Endodermal cell (in vitro differentiated cells): ENCODE measurements around the gene KRTAP10-3. TPM values are rescaled to one million over a fixed set of nuclear protein-coding genes. Genes with fewer than 3 reads are reported as not detected.
"Not testable (repeated sequence)": the region's sequence is repeated elsewhere in the genome, so short reads cannot be mapped to it uniquely, and the experiment has no call there.

Experiments used
- DNase-seq: peaks from one replicate; pipeline ENCODE4 v3.0.0-alpha.2; 2017
- H3K27ac ChIP-seq: 2 replicates; pipeline ENCODE4 v1.5.1; 2013; ENCODE audit warnings: mild to moderate bottlenecking, low read depth, low read length, moderate library complexity
- H3K27me3 ChIP-seq: 2 replicates; pipeline ENCODE4 v1.6.1; 2013; ENCODE audit warnings: mild to moderate bottlenecking, low read length, moderate library complexity; ENCODE audit not compliant: insufficient read depth, control insufficient read depth, poor library complexity, severe bottlenecking
- H3K36me3 ChIP-seq: 2 replicates; pipeline ENCODE4 v1.7.0; 2013; ENCODE audit warnings: mild to moderate bottlenecking, low read length, moderate library complexity; ENCODE audit not compliant: control insufficient read depth, insufficient read depth
- H3K4me1 ChIP-seq: one replicate; pipeline ENCODE4 v1.7.0; 2013; ENCODE audit warnings: low read length; ENCODE audit not compliant: control insufficient read depth, insufficient read depth
- H3K4me3 ChIP-seq: 2 replicates; pipeline ENCODE4 v1.5.1; 2013; ENCODE audit warnings: mild to moderate bottlenecking, low read length, moderate library complexity
- H3K9ac ChIP-seq: 2 replicates; pipeline ENCODE4 v1.6.1; 2013; ENCODE audit warnings: mild to moderate bottlenecking, low read length, moderate library complexity; ENCODE audit not compliant: poor library complexity, severe bottlenecking; ENCODE audit errors: extremely low read depth
- H3K9me3 ChIP-seq: 2 replicates; pipeline ENCODE4 v1.6.1; 2013; ENCODE audit warnings: mild to moderate bottlenecking, low read length, moderate library complexity; ENCODE audit not compliant: control insufficient read depth
- H3K27ac Mint-ChIP-seq: 2 replicates; pipeline ENCODE4 v1.8.0; 2020; ENCODE audit warnings: mixed read lengths
- H3K27me3 Mint-ChIP-seq: 2 replicates; pipeline ENCODE4 v1.8.0; 2021; ENCODE audit warnings: mild to moderate bottlenecking, mixed read lengths; ENCODE audit not compliant: insufficient read depth
- H3K36me3 Mint-ChIP-seq: 2 replicates; pipeline ENCODE4 v1.8.0; 2020; ENCODE audit warnings: low read depth, mixed read lengths
- H3K4me1 Mint-ChIP-seq: 2 replicates; pipeline ENCODE4 v1.8.0; 2020; ENCODE audit warnings: mixed read lengths
- H3K4me3 Mint-ChIP-seq: 2 replicates; pipeline ENCODE4 v1.8.0; 2020; ENCODE audit warnings: mild to moderate bottlenecking, moderate library complexity, mixed read lengths
- H3K9me3 Mint-ChIP-seq: 2 replicates; pipeline ENCODE4 v1.8.0; 2020; ENCODE audit warnings: mild to moderate bottlenecking, mixed read lengths
- WGBS, 2 experiments: methylation state at CpG; one replicate each; pipeline versions ENCODE4 v1.1.5 to v1.1.7; 2013; ENCODE audit warnings: missing lambda C conversion rate in 2 of 2, mixed read lengths in 1 of 2; ENCODE audit not compliant: insufficient coverage in 1 of 2, insufficient read length in 1 of 2; 5-methylcytosine and 5-hydroxymethylcytosine counted together
- total RNA-seq, 2 donors: library from RNA; stranded (reverse); fragmentation: NEBNext Ultra II Directional in 1 of 2; extraction: Animal tissue kit (Norgen Biotek cat#: 25700) in 1 of 2; gene quantifications; 2 replicates in 1 of 2; 3 replicates in 1 of 2; pipeline ENCODE4 v1.2.1, GENCODE V29; 2021
- TF ChIP-seq, protein P1 (sequence below): fragments of 200-600 bp; sonication (generic); conservative IDR thresholded peaks from 2 replicates; pipeline ENCODE4 v1.5.0; 2021; ENCODE audit warnings: antibody characterized with exemption, mild to moderate bottlenecking

The KRTAP10-3 gene
- total RNA-seq, 2 donors from 2014 or later: not detected

DNA sequence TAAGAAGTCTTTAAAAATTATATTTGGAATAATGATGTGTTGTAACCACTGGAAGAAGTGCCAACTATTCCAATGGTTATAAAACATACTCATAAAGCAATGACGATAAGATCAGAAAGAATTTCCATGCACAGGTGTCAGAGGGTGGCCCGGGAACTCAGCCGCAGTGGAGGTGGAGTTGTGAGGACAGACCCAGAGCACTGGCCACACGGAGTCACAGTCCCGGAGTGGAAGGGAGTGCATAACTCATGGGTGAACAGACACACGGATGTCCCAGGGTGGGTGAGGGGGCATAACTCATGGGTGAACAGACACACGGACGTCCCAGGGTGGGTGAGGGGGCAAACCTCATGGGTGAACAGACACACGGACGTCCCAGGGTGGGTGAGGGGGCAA, 17.4 kb upstream of the KRTAP10-3 start:
- Histone ChIP-seq H3K27ac (no peak overlapping the region), H3K27me3 (no peaks in the 10 kb centered on the region), H3K4me1 (no peaks in the 10 kb centered on the region), H3K4me3 (no peak overlapping the region), H3K36me3 (no peaks in the 10 kb centered on the region), H3K9ac (no peak overlapping the region), H3K9me3 (peaks cover 19% of the 10 kb centered on the region)
- peaks cover 2% of the 10 kb centered on the region for H3K4me1 Mint-ChIP-seq
- H3K36me3 Mint-ChIP-seq: peaks cover 3% of the 10 kb centered on the region
- DNase-seq: no peak
- H3K27ac Mint-ChIP-seq: no peak overlapping the region
- H3K9me3 Mint-ChIP-seq: peaks cover 37% of the 10 kb centered on the region
- 90 to 94% methylated on average over 5 to 7 of the region's 10 CpGs for WGBS, 2 experiments
- no peak overlapping the region for H3K4me3 Mint-ChIP-seq
- H3K27me3 Mint-ChIP-seq: peaks cover 6% of the 10 kb centered on the region
- TF ChIP-seq, protein P1, sequence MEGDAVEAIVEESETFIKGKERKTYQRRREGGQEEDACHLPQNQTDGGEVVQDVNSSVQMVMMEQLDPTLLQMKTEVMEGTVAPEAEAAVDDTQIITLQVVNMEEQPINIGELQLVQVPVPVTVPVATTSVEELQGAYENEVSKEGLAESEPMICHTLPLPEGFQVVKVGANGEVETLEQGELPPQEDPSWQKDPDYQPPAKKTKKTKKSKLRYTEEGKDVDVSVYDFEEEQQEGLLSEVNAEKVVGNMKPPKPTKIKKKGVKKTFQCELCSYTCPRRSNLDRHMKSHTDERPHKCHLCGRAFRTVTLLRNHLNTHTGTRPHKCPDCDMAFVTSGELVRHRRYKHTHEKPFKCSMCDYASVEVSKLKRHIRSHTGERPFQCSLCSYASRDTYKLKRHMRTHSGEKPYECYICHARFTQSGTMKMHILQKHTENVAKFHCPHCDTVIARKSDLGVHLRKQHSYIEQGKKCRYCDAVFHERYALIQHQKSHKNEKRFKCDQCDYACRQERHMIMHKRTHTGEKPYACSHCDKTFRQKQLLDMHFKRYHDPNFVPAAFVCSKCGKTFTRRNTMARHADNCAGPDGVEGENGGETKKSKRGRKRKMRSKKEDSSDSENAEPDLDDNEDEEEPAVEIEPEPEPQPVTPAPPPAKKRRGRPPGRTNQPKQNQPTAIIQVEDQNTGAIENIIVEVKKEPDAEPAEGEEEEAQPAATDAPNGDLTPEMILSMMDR: no peak

DNA sequence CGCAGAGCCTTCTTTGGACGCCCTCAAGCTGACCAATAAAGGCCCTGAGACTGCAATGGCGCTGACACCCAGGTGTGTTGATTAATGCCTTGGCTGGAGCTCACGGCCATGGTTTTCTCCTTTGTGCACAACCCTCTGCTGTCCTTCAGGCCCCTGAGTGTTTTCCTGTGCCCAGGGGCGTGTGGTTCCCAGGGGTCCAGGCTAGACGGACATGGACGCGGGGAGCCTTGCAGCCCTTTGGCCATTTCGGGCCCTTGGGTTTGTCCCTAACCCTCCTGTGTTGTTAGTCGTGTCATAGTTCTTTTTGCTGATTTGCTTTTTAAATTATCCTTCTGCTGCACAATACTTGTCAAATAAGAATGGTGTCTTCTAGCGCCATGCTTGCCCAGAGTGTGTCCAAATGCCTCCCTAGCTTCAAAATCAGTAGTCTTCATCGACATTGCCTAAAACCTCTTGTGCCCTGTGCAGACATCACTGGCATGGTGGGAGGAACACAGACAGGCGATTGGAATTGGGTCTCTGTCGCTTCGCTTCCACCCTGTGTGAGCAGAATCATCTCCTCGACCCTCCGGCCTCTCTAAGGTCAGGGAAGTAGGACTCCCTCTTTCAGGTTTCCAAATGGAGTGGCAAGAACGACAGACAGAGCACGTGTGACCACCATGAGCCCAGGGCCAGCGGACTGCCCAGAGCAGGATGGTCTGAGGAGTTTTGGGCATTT, 16.9 kb upstream of the KRTAP10-3 start:
- no peak overlapping the region for H3K27ac Mint-ChIP-seq

DNA sequence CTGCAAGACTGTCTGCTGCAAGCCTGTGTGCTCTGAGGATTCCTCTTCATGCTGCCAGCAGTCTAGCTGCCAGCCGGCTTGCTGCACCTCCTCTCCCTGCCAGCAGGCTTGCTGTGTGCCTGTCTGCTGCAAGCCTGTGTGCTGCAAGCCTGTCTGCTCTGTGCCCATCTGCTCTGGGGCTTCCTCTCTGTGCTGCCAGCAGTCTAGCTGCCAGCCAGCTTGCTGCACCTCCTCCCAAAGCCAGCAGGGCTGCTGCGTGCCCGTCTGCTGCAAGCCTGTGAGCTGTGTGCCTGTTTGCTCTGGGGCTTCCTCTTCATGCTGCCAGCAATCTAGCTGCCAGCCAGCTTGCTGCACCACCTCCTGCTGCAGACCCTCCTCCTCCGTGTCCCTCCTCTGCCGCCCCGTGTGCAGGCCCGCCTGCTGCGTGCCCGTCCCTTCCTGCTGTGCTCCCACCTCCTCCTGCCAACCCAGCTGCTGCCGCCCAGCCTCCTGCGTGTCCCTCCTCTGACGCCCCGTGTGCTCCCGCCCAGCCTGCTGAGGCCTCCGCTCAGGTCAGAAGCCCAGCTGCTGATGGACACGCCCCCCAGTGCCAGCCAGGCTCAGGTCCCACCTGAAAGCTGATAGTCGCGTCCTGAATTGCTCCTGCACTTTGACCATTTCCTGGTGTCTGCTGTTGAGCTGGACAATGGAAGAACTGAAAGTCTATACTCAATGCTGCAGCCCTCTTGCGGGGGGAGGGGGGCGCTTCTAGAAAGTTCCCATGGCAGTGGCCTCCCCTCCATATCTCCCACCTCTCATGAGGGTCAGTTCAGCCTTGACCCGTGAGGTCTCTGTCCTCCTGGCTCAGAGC, 16.1 kb upstream of the KRTAP10-3 start:
- no peak overlapping the region for H3K27ac Mint-ChIP-seq
- H3K36me3 ChIP-seq: no peaks in the 10 kb centered on the region
- peaks cover 2% of the 10 kb centered on the region for H3K27me3 Mint-ChIP-seq

More for the DNA sequence above, 16.9 kb upstream of the KRTAP10-3 start:
- peaks cover 2% of the 10 kb centered on the region for H3K4me1 Mint-ChIP-seq
- Histone ChIP-seq H3K4me3 (no peak overlapping the region), H3K36me3 (no peaks in the 10 kb centered on the region), H3K27me3 (no peaks in the 10 kb centered on the region), H3K4me1 (no peaks in the 10 kb centered on the region), H3K9ac (no peak overlapping the region), H3K27ac (no peak overlapping the region), H3K9me3 (peaks cover 24% of the 10 kb centered on the region)
- peaks cover 4% of the 10 kb centered on the region for H3K27me3 Mint-ChIP-seq
- 92 to 95% methylated on average over 13 to 20 of the region's 20 CpGs for WGBS, 2 experiments
- TF ChIP-seq, protein P1: no peak
- no peak for DNase-seq
- peaks cover 42% of the 10 kb centered on the region for H3K9me3 Mint-ChIP-seq
- no peak overlapping the region for H3K4me3 Mint-ChIP-seq
- peaks cover 3% of the 10 kb centered on the region for H3K36me3 Mint-ChIP-seq

DNA sequence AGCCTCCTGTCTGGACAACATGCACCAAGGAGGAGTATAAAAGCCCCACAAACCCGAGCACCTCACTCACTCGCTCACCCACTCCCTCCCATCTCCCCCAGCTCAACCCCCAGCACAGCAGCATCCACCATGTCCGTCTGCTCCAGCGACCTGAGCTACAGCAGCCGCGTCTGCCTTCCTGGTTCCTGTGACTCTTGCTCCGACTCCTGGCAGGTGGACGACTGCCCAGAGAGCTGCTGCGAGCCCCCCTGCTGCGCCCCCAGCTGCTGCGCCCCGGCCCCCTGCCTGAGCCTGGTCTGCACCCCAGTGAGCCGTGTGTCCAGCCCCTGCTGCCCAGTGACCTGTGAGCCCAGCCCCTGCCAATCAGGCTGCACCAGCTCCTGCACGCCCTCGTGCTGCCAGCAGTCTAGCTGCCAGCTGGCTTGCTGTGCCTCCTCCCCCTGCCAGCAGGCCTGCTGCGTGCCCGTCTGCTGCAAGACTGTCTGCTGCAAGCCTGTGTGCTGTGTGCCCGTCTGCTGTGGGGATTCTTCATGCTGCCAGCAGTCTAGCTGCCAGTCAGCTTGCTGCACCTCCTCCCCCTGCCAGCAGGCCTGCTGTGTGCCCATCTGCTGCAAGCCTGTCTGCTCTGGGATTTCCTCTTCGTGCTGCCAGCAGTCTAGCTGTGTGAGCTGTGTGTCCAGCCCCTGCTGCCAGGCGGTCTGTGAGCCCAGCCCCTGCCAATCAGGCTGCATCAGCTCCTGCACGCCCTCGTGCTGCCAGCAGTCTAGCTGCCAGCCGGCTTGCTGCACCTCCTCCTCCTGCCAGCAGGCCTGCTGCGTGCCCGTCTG, 15.2 kb upstream of the KRTAP10-3 start, which contains the start of gene KRTAP10-4:
TSS of gene KRTAP10-4 (plus strand) at position 100 of the 827 bp plus-strand sequence. CDS start at position 130, 30 bp downstream.
- H3K9ac ChIP-seq, H3K4me1 ChIP-seq, H3K36me3 Mint-ChIP-seq, H3K27ac Mint-ChIP-seq, H3K4me3 ChIP-seq, H3K36me3 ChIP-seq, H3K27me3 ChIP-seq, DNase-seq, H3K4me1 Mint-ChIP-seq, H3K27me3 Mint-ChIP-seq, H3K27ac ChIP-seq, H3K4me3 Mint-ChIP-seq: not testable (repeated sequence)
- peaks cover 25% of the 10 kb centered on the region for H3K9me3 ChIP-seq
- H3K9me3 Mint-ChIP-seq: peaks cover 45% of the 10 kb centered on the region
- WGBS, 2 experiments: 86 to 89% methylated on average over 3 to 21 of the region's 25 CpGs

More for the DNA sequence above, 16.1 kb upstream of the KRTAP10-3 start:
- peaks cover 3% of the 10 kb centered on the region for H3K36me3 Mint-ChIP-seq
- TF ChIP-seq, protein P1: no peak
- no peaks in the 10 kb centered on the region for H3K27me3 ChIP-seq
- 71 to 82% methylated on average over 16 to 21 of the region's 21 CpGs for WGBS, 2 experiments
- no peak overlapping the region for H3K4me3 Mint-ChIP-seq
- no peak overlapping the region for H3K9ac ChIP-seq
- peaks cover 45% of the 10 kb centered on the region for H3K9me3 Mint-ChIP-seq
- H3K4me1 ChIP-seq: no peaks in the 10 kb centered on the region
- no peak for DNase-seq
- no peak overlapping the region for H3K4me3 ChIP-seq
- no peak overlapping the region for H3K27ac ChIP-seq
- peaks cover 2% of the 10 kb centered on the region for H3K4me1 Mint-ChIP-seq
- peaks cover 25% of the 10 kb centered on the region for H3K9me3 ChIP-seq
